GM19372 (cell line): Measurements from ENCODE around the gene HIP1R.

ENCODE experiments used
- ATAC-seq: cut with Tn5 transposase; IDR thresholded peaks from one replicate; pipeline ENCODE4 v1.9.1; 2021; ENCODE audit warnings: mild to moderate bottlenecking, low read depth, moderate library complexity; ENCODE audit not compliant: unreplicated experiment

Gene HIP1R

DNA sequence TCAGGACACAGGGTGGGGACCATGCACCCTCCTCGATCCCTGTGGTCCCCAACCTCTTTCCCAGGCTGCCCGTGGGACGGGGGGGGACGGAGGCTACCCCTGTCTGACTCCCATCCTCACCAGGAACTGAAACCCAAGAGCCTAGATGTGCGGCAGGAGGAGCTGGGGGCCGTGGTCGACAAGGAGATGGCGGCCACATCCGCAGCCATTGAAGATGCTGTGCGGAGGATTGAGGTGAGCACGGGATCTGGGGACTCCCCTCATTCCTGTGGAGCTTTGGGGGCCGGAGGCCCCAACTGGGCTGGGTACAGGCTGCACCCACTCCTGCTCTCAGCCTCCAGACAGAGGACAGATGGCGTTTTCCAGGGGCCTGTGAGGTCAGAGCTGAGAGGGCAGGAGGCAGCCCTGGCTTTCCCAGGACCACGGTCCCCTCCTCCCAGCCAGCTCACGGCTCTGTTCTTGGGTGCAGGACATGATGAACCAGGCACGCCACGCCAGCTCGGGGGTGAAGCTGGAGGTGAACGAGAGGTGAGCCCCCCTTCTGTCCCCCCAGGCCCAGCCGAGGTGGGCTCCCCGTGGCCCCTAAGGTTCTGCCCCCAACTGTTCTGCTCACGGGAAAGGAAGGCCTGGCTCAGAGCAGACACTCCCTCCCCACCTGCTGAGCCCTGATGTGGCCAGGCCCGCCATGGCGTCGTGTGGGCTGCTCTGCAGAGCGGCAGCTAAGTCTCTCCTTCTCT is 24.2 kb downstream of the HIP1R start:
- ATAC-seq: no peak

DNA sequence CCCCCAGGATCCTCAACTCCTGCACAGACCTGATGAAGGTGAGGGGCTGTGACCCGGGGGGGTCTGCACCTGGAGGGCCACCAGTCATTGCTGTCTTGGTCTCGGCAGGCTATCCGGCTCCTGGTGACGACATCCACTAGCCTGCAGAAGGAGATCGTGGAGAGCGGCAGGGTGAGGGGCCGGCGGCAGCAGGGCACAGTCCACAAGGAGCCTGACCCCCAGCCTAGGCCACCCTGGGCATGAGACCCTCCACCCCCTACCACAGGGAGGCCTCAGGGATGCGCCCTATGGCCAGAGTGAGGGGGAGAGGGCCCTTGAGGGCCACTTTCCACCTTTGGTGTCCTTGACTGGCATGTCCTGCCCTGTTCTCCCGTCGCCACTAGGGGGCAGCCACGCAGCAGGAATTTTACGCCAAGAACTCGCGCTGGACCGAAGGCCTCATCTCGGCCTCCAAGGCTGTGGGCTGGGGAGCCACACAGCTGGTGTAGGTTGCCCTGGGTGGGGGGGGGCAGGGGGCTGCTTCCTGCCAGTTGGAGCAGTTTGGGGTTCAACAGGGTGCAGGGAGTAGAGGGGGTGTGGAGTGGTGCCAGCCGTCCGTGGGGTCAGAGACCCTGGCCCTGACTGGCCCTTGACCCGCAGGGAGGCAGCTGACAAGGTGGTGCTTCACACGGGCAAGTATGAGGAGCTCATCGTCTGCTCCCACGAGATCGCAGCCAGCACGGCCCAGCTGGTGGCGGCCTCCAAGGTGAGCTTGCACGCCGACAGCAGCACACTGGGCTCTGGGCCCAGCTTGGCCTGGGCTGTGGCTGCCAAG is 25.0 kb downstream of the HIP1R start:
- ATAC-seq: no peak

DNA sequence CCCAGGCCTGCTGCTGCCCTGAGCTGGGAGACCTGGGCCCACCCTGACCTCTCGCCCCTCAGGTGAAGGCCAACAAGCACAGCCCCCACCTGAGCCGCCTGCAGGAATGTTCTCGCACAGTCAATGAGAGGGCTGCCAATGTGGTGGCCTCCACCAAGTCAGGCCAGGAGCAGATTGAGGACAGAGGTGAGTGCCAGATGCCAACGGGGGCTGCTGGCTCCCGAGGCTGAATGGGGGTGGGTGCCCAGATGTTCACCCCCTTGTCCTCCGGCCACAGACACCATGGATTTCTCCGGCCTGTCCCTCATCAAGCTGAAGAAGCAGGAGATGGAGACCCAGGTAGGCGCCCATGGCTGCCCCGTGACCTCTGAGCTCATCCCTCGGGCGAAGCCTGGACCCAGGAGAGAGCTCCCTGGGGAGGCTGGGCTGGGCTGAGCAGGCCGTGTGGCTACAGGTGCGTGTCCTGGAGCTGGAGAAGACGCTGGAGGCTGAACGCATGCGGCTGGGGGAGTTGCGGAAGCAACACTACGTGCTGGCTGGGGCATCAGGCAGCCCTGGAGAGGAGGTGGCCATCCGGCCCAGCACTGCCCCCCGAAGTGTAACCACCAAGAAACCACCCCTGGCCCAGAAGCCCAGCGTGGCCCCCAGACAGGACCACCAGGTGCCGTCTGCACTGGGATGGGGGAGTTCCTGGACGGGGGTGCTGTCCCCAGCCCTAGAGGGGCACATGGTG is 25.8 kb downstream of the HIP1R start:
- no peak for ATAC-seq

DNA sequence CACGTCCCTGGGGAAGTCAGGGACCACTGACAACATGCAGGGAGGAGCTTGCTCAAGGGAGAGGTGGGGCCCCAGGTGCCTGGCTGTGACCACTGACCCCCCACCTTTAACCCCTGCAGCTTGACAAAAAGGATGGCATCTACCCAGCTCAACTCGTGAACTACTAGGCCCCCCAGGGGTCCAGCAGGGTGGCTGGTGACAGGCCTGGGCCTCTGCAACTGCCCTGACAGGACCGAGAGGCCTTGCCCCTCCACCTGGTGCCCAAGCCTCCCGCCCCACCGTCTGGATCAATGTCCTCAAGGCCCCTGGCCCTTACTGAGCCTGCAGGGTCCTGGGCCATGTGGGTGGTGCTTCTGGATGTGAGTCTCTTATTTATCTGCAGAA is 26.3 kb downstream of the HIP1R start:
- ATAC-seq: no peak

DNA sequence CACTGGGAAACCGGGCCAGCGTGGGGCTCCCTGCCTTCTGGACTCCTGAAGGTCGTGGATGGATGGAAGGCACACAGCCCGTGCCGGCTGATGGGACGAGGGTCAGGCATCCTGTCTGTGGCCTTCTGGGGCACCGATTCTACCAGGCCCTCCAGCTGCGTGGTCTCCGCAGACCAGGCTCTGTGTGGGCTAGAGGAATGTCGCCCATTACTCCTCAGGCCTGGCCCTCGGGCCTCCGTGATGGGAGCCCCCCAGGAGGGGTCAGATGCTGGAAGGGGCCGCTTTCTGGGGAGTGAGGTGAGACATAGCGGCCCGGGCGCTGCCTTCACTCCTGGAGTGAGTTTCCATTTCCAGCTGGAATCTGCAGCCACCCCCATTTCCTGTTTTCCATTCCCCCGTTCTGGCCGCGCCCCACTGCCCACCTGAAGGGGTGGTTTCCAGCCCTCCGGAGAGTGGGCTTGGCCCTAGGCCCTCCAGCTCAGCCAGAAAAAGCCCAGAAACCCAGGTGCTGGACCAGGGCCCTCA is 26.9 kb downstream of the HIP1R start:
- ATAC-seq: no peak

DNA sequence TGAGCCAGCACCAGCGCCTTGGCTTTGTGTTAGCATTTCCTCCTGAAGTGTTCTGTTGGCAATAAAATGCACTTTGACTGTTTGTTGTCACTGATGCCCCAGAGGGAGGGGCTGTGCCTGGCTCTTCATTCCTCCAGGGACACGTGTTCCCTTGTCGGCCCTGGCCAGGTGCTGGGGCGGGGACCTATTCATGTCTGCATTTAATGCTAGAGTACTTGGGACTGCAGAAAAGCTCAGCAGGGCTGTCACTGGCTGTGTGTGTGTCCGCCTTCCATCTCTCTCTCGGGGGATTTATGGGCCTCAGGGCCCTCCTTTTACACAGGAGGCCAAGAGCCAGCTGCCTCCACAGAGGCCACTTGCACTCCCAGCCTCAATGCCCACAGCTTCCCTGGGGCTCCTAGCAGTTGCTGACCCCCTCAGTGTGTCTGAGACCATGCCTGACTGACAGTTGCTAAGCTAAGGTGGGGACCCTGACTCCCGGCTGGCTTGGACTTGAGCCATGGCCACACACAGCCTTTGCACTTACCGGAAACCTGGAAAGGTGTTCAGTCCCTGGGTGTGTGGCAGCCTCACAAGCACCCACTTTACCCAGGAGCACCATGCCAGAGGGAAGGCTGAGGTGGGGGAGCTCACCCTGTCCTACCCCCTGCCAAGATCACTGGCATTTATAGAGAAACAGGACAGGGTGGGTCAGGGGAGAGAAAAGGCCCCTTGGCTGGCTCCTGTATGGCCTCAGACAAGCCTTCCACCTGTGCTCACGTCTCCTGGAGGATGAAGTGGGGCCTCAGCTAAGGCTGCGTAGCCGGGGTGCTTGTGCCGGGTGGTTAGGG is 27.8 kb downstream of the HIP1R start:
- ATAC-seq: no peak

DNA sequence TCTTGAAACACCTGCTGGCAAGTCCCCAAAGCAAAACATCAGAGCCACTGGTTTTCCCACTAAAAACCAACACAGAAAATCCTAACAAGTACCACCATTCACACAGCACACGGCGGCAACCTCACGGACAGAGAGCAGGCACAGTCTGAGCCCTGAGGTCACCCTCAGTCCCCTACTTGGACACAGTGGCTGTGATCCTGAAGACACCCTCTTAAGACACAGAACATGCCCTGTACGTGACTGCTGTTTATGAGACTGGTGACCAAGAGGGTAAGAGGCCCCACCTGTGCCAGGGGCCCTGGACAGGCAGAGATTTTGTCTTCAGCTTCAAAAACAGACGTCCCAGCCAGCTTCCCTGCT is 29.6 kb downstream of the HIP1R start:
- ATAC-seq: no peak

DNA sequence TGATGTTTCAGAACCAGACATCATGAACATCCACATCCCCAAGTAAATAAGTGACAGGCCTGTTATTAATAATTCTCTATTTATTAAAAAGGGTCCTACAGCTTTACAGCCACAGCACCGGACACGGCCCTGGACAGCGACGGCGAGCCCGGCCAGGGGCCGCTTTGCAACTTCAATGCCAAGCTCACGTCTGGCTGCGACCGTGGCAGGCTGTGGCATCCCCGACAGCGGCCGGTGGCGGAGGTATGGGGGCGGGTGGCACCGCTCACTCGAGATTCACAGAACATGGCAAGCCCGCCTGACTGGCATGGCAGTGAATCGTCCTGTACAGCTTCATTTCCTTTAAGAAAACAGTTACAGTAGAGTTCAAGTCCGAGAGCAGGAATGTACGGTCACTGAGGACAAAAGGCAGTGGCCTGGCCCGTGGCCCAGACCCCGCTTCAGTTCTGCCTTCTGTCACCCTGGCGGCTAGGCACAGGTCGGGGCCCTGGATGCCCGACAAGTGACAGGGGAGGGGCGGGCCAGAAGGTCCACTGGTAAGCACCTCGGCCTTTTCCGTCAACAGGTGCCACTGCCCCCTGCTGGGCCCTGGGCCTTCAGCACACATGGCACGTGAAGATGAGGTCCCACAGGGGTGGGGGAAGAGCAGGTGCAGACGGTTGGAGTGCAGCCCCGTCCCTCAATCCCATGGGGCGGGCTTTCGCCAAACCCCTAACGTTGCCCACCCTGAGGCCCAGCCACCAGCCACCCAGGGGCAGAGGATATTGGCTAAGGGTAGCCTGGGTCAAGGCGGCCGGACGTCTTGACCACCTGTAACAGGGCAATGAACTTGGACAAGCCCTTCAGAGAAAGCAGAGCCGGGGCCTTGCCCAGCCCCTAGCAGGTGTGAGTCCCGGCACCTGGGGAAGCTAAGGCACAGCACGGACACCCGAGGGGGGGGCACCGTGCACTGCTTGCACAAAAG is 30.3 kb downstream of the HIP1R start:
- ATAC-seq: no peak

DNA sequence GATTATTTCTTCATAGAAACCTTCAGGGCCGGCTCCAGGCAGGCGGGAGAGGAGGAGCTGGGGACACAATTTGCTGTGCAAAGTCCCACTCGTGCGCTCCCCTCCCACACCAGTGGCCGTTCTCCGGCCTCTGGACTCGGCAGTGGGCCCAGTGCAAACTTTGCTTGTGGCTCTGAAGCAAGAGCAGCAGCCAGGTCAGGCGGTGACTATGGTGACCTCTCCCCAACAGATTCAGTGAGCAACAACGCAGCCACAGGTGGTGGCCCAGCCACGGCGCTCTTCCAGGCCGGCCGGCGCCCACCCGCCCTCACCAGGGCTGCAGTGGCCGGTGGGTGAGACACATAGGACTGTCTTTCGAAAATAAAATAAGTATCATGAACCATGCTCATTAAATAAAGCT is 31.1 kb downstream of the HIP1R start:
- ATAC-seq: no peak

DNA sequence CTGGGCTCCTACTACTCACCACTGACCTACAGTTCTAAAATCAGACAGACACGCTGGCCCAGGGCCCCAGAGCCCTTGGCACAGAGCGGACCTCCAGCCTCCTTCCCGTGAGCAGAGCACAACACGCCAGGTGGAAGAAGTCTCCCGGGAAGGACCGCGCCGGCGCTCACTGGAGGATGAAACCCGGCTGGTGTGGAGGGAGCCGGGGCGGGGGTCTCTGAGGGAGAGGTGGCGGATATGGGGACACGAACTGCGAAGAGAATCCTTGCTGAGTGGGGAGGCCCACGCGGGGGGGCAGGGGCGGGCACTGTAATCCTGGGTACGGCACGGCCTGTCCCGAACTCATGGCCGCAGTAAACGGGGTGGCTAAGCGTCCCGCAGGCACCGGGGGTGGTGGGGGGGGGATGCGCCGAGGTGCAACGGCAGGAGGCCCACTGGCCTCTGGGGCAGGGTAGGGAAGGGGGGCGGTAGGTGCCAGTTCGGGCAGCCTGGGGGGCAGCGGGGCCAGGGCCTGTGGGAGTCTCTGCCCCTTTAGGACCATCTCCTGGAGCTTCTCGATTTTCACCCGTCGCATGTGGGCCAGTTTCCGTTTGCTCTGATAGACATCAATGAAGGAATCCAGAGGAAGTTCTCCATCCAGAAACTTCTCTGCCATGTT is 31.8 kb downstream of the HIP1R start:
- no peak for ATAC-seq

DNA sequence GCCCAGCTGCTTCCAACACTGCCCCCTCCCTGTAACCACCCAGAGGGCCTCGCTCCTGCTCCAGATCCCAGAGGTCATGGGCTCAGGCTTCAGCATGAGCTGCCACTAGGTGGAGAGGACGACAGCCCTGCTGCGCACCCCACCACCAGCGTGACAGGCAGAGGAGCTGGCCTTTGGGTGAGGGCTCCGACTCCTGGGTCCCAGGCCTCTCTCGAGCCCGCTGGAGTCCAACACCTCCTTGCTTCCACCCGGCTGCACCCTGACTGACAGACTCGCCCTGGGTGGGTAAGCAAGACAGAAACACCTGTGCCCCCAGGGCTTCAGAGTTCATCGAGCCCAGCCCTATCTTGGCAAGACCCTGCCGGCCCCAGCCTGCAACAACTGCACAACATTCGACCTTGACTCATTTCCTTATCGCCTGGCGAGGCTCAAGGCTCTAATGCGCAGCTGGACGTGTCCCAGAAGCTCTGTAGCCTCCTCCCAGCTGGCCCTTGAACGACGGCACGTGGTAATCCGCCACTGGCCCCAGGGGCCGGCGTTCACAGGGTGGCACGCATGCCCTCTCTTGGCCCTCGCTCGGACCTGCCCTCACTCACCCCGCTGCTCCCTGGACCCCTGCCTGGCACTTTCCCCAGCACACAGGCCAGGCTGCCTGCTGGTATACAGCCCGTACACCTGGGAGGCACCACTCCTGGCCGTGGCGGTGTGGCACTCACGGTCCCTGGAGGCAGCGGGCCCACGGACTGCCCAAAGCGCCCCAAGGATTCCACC is 32.6 kb downstream of the HIP1R start:
- no peak for ATAC-seq

DNA sequence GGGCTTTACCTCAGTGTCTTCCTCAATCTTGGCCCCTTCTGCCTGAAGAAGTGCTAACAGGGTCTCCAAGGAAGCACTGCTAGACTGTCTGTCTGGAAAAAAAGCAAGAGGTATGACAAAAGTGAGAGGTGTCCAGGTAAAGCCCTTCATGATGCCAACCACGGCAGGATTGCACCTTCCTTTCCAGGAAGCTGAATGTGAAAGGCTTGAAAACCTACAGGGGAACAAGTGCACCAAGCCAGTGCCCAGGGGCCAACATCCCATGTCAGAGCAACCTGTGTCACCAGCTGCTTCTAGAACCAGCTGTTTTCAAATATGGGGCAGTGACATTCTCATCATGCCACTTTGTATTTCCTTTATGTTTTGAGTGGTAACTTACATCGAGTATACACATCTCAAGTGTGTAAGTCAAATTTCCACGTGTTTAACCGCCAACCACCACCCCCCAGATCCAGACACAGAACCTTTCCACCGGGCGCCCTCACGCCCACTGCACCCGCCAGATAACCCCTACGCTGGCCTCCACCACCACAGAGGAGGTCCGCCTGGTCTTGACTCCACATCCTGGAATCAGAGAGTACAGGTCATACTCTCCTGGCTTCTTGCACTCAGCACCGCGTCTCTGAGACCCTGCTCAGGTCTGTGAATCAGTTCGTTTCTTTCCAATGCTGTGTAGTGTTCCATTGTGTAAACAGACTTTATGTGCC is 33.4 kb downstream of the HIP1R start:
- ATAC-seq: no peak

DNA sequence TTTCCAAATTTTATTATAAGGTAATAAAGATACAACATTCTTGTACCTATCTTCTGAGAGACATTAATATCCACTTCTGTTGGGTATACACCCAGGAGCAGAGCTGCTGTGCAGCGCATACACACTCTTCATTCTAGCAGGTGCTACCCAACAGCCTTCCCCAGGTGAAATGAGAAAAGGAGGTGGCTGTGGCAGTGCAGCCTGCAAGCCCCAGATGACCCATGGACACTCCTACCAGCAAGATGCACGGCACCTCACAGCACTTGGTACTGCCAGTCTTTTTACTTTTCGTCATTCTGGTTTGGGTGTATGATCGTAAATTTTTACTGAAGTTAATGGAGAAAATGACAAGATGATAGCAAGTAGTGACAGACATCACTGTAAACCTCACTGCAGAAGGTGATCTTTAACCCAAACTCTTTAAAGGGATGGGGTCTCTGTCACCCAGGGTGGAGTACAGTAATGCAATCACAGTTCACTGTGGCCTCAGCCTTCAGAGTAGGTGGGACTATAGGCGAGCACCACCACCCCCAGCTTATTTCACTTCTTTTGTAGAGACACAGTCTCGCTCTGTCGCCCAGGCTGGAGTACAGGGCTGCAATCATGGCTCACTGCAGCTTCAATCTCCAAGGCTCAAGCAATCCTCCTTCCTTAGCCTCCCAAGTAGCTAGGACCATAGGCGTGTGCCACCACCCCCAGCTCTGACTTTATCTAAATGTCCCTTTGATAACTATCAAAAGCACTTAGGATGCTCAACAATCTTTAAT is 34.1 kb downstream of the HIP1R start:
- no peak for ATAC-seq

DNA sequence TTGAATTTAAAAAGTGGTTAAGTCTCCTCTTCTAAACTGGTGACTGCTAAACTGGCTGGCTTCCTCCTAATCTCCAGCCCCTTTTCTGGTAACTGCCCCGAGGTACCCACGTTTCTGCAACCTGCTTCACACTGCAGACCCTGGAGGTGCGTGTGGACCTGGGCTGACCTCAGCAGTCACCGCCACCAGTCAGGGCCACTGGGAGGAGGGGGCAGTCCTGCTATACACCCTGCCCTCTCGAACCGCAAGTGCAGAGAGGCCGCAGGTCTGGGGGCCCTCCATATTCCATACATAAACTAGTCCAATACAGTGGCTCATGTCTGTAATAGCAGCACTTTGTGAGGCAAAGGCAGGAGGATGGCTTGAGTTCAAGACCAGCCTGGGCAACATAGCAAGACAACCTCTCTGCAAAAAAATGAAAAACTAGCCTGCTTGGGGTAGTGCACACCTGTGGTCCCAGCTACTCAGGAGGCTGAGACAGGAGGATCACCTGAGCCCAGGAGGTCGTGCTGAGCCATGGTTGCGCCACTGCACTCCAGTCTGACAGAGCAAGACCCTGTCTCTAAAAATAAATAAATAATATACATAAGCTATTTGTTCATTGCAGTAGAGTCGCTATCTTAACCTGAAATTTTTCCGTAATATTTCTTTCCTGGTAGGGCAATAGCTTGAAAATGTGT is 35.0 kb downstream of the HIP1R start:
- ATAC-seq: no peak

DNA sequence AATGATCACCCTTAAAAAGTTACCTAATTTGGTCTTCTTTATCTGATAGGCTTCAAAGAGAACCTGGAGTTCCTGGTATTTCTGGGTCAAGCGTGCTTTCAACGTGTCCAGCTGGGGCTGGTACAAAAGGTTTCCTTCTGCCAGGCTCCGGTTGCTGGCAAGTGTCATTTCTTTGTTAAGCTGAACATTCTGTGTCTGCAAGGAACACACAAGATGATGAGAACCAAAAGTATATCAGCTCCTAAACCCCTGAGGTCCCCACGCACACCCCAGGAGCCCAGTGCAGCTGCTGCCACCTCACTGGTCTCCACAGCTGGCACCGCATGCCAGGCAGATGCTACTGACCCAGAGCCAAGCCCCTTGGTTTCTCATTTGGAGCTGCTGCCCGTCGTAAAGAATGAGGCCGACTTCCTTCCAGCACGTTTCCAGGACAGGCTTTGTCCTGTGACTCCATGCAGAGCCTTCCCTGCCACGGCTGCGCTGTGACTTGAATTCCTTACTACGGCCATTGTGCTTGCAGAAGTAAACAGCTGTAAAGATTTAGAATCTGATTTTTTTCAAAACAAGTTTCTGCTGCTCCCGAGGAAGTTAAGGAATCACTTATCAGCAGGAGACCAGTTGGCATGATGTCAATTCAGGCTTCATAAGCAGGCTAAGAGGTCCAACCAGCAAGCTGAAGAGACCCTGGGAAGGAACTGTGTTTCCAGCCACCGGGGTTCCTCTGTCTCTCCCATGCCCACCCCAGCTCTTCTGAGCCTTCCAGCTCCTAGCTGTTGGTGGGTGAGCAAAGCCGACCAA is 35.8 kb downstream of the HIP1R start:
- no peak for ATAC-seq
